SK-N-SH treated with all-trans-retinoic acid at 6 μM for 48 hours (cell line): ENCODE results near the gene NFIB.
A peak's percentile ranks its signal among the peaks of the same experiment; 100 is the strongest.

Experiments used
- ATAC-seq: fragments of 200-7000 bp; cut with Tn5 transposase; 3 replicates; pipeline ENCODE4 v1.9.1; 2020; ENCODE audit warnings: mild to moderate bottlenecking, moderate library complexity
- ARNTL ChIP-seq: fragments of 450-650 bp; formaldehyde crosslinking; IDR thresholded peaks from 2 replicates; pipeline ENCODE4 v1.5.0; 2020; ENCODE audit warnings: low read depth, mild to moderate bottlenecking, moderate library complexity, borderline replicate concordance
- CREB5 ChIP-seq: fragments of 250-450 bp; sonication (Bioruptor Pico); IDR thresholded peaks from 2 replicates; pipeline ENCODE4 v1.5.1; 2020; ENCODE audit warnings: low read depth, mild to moderate bottlenecking, moderate library complexity
- CSDC2 ChIP-seq: fragments of 250-450 bp; sonication (Bioruptor Pico); IDR thresholded peaks from 2 replicates; pipeline ENCODE4 v1.5.0; 2020; ENCODE audit warnings: mild to moderate bottlenecking, moderate library complexity
- ESRRG ChIP-seq: fragments of 250-450 bp; sonication (Bioruptor Pico); IDR thresholded peaks from 2 replicates; pipeline ENCODE4 v1.6.1; 2021; ENCODE audit warnings: mild to moderate bottlenecking
- GLIS3 ChIP-seq: fragments of 250-450 bp; sonication (Bioruptor Pico); IDR thresholded peaks from 2 replicates; pipeline ENCODE4 v1.5.0; 2020; ENCODE audit warnings: mild to moderate bottlenecking, moderate library complexity
- ISL1 ChIP-seq: fragments of 250-450 bp; sonication (Bioruptor Pico); IDR thresholded peaks from 2 replicates; pipeline ENCODE4 v2.1.2; 2022; ENCODE audit warnings: mild to moderate bottlenecking, moderate library complexity
- PPARA ChIP-seq: fragments of 250-450 bp; sonication (Bioruptor Pico); IDR thresholded peaks from 2 replicates; pipeline ENCODE4 v1.5.0; 2020; ENCODE audit warnings: mild to moderate bottlenecking, borderline replicate concordance
- RARB ChIP-seq: fragments of 250-450 bp; sonication (Bioruptor Pico); IDR thresholded peaks from 2 replicates; pipeline ENCODE4 v1.8.0; 2021; ENCODE audit warnings: mild to moderate bottlenecking, moderate library complexity
- SNAI2 ChIP-seq: fragments of 250-450 bp; sonication (Bioruptor Pico); IDR thresholded peaks from 2 replicates; pipeline ENCODE4 v1.5.0; 2020; ENCODE audit warnings: mild to moderate bottlenecking, moderate library complexity
- TCF4 ChIP-seq: fragments of 250-450 bp; sonication (Bioruptor Pico); IDR thresholded peaks from 2 replicates; pipeline ENCODE4 v1.8.0; 2021; ENCODE audit warnings: mild to moderate bottlenecking, moderate library complexity, borderline replicate concordance
- TOX ChIP-seq: fragments of 250-450 bp; sonication (Bioruptor Pico); IDR thresholded peaks from 2 replicates; pipeline ENCODE4 v1.8.0; 2021; ENCODE audit warnings: mild to moderate bottlenecking, moderate library complexity, borderline replicate concordance
- TSHZ2 ChIP-seq: fragments of 250-450 bp; sonication (Bioruptor Pico); IDR thresholded peaks from 2 replicates; pipeline ENCODE4 v1.5.0; 2020; ENCODE audit warnings: mild to moderate bottlenecking, moderate library complexity
- ZFP30 ChIP-seq: fragments of 450-650 bp; formaldehyde crosslinking; IDR thresholded peaks from 2 replicates; pipeline ENCODE4 v1.5.0; 2022; ENCODE audit warnings: mild to moderate bottlenecking, moderate library complexity
- ZNF565 ChIP-seq: fragments of 450-650 bp; formaldehyde crosslinking; conservative IDR thresholded peaks from 2 replicates; pipeline ENCODE4 v1.5.0; 2020; ENCODE audit warnings: low read depth, mild to moderate bottlenecking, moderate library complexity
- ZNF8 ChIP-seq: fragments of 450-650 bp; formaldehyde crosslinking; IDR thresholded peaks from 2 replicates; pipeline ENCODE4 v1.5.0; 2020; ENCODE audit warnings: mild to moderate bottlenecking, moderate library complexity
- TF ChIP-seq, protein P1 (sequence below): fragments of 250-450 bp; sonication (Bioruptor Pico); IDR thresholded peaks from 2 replicates; pipeline ENCODE4 v1.8.0; 2021; ENCODE audit warnings: low read depth, mild to moderate bottlenecking, moderate library complexity, borderline replicate concordance
- TF ChIP-seq, protein P2 (sequence below): fragments of 250-450 bp; sonication (Bioruptor Pico); IDR thresholded peaks from 2 replicates; pipeline ENCODE4 v1.8.0; 2020; ENCODE audit warnings: mild to moderate bottlenecking, moderate library complexity, borderline replicate concordance
- TF ChIP-seq, protein P3 (sequence below): fragments of 250-450 bp; sonication (Bioruptor Pico); IDR thresholded peaks from 2 replicates; pipeline ENCODE4 v1.5.1; 2021; ENCODE audit warnings: mild to moderate bottlenecking, moderate library complexity

The NFIB gene

DNA sequence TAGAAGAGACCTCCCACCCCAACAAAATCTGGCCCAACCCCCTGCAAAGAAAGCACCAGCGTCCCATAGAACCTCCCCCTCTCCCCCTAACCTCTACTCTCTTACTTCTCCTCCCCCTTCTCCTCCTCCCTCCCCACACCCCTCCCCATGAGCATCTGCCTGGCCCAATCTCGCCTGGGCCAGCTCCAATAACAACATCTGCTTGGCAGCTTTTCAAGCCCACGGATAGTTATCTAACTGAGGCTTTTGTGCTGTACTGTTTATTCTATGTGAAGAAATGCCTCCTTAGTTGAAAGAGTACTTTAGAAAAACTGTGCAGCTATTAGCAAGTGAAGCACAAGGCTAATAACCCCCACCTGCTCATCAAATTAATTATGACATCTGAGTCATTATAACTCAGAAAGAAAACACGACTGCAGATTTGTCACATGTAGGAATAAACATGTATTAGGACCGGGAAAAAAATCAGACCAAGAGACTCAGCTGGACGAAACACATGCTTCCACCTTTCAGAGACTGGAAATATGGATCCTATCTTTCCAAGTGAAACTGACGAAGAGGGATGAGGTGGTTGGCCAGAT lies 42.8 kb downstream of the NFIB start (continued):
- TF ChIP-seq, protein P1, sequence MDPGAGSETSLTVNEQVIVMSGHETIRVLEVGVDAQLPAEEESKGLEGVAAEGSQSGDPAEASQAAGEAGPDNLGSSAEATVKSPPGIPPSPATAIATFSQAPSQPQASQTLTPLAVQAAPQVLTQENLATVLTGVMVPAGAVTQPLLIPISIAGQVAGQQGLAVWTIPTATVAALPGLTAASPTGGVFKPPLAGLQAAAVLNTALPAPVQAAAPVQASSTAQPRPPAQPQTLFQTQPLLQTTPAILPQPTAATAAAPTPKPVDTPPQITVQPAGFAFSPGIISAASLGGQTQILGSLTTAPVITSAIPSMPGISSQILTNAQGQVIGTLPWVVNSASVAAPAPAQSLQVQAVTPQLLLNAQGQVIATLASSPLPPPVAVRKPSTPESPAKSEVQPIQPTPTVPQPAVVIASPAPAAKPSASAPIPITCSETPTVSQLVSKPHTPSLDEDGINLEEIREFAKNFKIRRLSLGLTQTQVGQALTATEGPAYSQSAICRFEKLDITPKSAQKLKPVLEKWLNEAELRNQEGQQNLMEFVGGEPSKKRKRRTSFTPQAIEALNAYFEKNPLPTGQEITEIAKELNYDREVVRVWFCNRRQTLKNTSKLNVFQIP = no peak
- TF ChIP-seq GLIS3 (CRISPR knock-in tag) (0 out of 2 replicates have a peak, but pooled peaks have one; percentile 1), ZNF565 (CRISPR knock-in tag) (no peak)
- TF ChIP-seq, all 23 proteins: peak for 8

DNA sequence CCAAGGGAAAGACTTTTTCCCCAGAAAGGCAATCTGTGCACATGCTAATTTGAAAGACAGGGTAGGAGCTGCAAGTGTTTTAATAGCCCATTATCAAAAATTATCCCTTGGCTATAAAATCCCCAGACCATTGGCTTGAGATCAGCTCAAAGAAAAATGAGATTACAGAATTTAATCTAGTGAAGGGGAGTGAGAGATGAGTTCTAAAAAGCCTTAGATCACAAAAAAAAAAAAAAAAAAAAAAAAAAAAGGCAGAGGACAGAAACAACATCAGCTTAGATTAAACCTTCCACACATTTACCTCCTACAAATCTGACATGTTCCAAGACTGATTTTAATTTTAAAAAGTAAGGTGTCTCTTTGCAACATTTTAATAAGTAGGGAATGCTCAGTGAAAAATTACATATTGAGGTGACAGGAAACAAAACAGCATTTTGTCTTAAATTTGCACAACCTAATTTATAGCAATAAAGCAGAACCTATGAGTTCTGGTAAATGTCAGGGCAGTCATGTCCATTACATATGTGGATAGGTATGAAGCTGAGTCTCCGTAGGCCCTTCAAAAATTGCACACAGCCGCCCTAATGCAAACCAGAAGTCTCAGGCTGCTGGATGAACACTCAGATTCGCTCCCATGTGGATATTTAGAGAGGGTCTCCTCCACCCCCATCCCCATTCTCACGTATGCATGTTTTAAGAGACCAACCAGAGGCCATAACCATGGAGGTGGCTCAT lies 43.4 kb downstream of the NFIB start:
- TF ChIP-seq TCF4 (CRISPR knock-in tag) (peak; percentile 88), ISL1 (CRISPR knock-in tag) (peak; percentile 29), ARNTL (CRISPR knock-in tag) (no peak), ZNF565 (CRISPR knock-in tag) (0 out of 2 replicates have a peak, but pooled peaks have one; percentile 38), GLIS3 (CRISPR knock-in tag) (0 out of 2 replicates have a peak, but pooled peaks have one; percentile 19), CREB5 (CRISPR knock-in tag) (peak; percentile 85; the same call in 1 of the 2 replicates), TSHZ2 (CRISPR knock-in tag) (peak; percentile 66), ESRRG (CRISPR knock-in tag) (0 out of 2 replicates have a peak, but pooled peaks have one; percentile 46), RARB (no peak), ZFP30 (CRISPR knock-in tag) (0 out of 2 replicates have a peak, but pooled peaks have one; percentile 31), SNAI2 (peak; percentile 43; the same call in 1 of the 2 replicates)
- TF ChIP-seq, protein P2, sequence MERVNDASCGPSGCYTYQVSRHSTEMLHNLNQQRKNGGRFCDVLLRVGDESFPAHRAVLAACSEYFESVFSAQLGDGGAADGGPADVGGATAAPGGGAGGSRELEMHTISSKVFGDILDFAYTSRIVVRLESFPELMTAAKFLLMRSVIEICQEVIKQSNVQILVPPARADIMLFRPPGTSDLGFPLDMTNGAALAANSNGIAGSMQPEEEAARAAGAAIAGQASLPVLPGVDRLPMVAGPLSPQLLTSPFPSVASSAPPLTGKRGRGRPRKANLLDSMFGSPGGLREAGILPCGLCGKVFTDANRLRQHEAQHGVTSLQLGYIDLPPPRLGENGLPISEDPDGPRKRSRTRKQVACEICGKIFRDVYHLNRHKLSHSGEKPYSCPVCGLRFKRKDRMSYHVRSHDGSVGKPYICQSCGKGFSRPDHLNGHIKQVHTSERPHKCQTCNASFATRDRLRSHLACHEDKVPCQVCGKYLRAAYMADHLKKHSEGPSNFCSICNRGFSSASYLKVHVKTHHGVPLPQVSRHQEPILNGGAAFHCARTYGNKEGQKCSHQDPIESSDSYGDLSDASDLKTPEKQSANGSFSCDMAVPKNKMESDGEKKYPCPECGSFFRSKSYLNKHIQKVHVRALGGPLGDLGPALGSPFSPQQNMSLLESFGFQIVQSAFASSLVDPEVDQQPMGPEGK (CRISPR knock-in tag) = no peak
- peak; percentile 80 for ATAC-seq

- no peak for ATAC-seq
- TF ChIP-seq TOX (CRISPR knock-in tag) (no peak), CREB5 (CRISPR knock-in tag) (no peak), CSDC2 (CRISPR knock-in tag) (no peak), GLIS3 (CRISPR knock-in tag) (no peak), ZNF8 (no peak), PPARA (CRISPR knock-in tag) (no peak), ISL1 (CRISPR knock-in tag) (no peak), RARB (no peak), ESRRG (CRISPR knock-in tag) (no peak), ARNTL (CRISPR knock-in tag) (no peak), ZNF565 (CRISPR knock-in tag) (no peak)
- TF ChIP-seq, protein P3, sequence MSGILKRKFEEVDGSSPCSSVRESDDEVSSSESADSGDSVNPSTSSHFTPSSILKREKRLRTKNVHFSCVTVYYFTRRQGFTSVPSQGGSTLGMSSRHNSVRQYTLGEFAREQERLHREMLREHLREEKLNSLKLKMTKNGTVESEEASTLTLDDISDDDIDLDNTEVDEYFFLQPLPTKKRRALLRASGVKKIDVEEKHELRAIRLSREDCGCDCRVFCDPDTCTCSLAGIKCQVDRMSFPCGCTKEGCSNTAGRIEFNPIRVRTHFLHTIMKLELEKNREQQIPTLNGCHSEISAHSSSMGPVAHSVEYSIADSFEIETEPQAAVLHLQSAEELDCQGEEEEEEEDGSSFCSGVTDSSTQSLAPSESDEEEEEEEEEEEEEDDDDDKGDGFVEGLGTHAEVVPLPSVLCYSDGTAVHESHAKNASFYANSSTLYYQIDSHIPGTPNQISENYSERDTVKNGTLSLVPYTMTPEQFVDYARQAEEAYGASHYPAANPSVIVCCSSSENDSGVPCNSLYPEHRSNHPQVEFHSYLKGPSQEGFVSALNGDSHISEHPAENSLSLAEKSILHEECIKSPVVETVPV = no peak
- TF ChIP-seq, protein P1 = no peak
Measured at GRCh38 chr9:14269916-14270315, 44.0 kb downstream of the NFIB start.
